Breast epithelium (tissue), 4 donors: ENCODE results near the gene HEPN1. TPM values are rescaled to one million over a fixed set of nuclear protein-coding genes. Genes with fewer than 3 reads are reported as not detected.

Source experiments
- DNase-seq, 2 donors: peaks; one replicate each; pipeline ENCODE4 v3.0.0-alpha.2; 2019; ENCODE audit warnings: low spot score in 2 of 2
- H3K27ac ChIP-seq, 2 donors: fragments of 200-600 bp; sonication (generic) in 1 of 2; one replicate each; pipeline ENCODE4 v1.5.1; 2016 to 2019; ENCODE audit warnings: mild to moderate bottlenecking in 1 of 2
- H3K27me3 ChIP-seq, 2 donors: fragments of 200-600 bp; sonication (generic) in 1 of 2; one replicate each; pipeline versions ENCODE4 v1.5.1 to v1.6.0; 2017 to 2019; ENCODE audit warnings: control low read depth in 1 of 2, mild to moderate bottlenecking in 1 of 2
- H3K36me3 ChIP-seq: fragments of 200-600 bp; one replicate; pipeline ENCODE4 v1.5.1; 2019
- H3K4me1 ChIP-seq, 2 donors: fragments of 200-600 bp; sonication (generic); one replicate each; pipeline ENCODE4 v1.5.1; 2016 to 2019; ENCODE audit warnings: control low read depth in 1 of 2
- H3K4me3 ChIP-seq, 3 donors: fragments of 200-600 bp; sonication (generic); 1 replicate in 2 of 3; 2 replicates in 1 of 3; pipeline ENCODE4 v1.5.1; 2016 to 2019; ENCODE audit warnings: mild to moderate bottlenecking in 3 of 3, moderate library complexity in 2 of 3
- H3K9me3 ChIP-seq, 2 donors: fragments of 200-600 bp; sonication (generic) in 1 of 2; one replicate each; pipeline ENCODE4 v1.5.1; 2016 to 2019; ENCODE audit warnings: control low read depth in 1 of 2
- POLR2A ChIP-seq: fragments of 450-650 bp; IDR thresholded peaks from one replicate; pipeline ENCODE4 v1.6.1; 2016; ENCODE audit warnings: antibody characterized with exemption, mild to moderate bottlenecking, moderate library complexity
- POLR2AphosphoS5 ChIP-seq, 3 donors: sonication (generic); formaldehyde crosslinking; IDR thresholded peaks; one replicate each; pipeline ENCODE4 v1.6.1; 2017; ENCODE audit warnings: antibody characterized with exemption in 3 of 3
- intact Hi-C: fragments of 100-400 bp; cut with DNase I; formaldehyde crosslinking; loops from one replicate; pipeline ENCODE4 v1.15.1; 2023; ENCODE audit warnings: low total_unique reads
- total RNA-seq, 3 donors: library from RNA; depleted of rRNA; stranded (reverse); fragments of >200 nt; gene quantifications; one replicate each; pipeline ENCODE4 v1.1.0, GENCODE V29; 2016
- TF ChIP-seq, protein P1 (sequence below), 3 donors: fragments of 450-650 bp; IDR thresholded peaks; one replicate each; pipeline ENCODE4 v1.5.1; 2016 to 2017; ENCODE audit warnings: antibody characterized with exemption in 3 of 3, mild to moderate bottlenecking in 3 of 3, moderate library complexity in 3 of 3

The HEPN1 gene
- total RNA-seq, 3 donors from 2014 or later = not detected

DNA sequence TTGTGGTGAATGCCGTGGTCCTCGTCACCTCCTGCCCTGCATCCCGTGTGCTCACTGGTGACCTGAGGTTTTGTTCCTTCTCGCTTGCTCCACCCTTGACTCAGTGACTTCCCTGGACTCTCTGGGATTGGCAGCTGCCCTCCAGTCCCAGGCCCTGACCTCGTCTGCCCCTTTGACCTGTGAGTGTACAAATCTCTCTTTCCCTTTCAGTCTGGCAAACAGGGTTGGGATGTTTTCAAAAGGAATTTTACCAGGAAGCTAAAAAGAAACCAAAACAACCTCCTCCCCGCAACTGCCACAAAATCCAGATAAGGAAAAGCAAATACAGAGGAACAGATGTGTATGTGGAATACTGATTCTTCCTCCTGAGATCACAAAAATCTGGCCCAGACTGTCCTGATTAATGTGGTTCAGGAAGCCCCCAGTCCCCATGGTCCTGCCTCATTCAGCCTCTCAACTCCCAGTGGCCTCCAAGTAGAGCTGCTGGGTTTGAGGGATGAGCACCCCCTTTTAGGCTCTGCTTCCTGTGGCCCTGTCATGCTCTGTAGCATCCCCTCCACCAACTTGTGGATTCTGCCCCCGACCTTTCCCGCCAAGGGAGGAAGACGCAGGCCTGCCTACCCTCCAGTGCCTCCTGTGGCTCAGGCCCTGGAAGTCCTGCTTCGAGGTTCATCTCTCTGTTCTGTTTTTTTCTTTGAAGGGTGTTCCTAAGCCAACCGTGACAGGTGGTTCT lies 36.5 kb upstream of the HEPN1 start:
- peak overlapping the region in 1 of 2 donors; percentile 77 for H3K27ac ChIP-seq
- H3K27me3 ChIP-seq = no peaks in the 10 kb centered on the region
- TF ChIP-seq, protein P1, sequence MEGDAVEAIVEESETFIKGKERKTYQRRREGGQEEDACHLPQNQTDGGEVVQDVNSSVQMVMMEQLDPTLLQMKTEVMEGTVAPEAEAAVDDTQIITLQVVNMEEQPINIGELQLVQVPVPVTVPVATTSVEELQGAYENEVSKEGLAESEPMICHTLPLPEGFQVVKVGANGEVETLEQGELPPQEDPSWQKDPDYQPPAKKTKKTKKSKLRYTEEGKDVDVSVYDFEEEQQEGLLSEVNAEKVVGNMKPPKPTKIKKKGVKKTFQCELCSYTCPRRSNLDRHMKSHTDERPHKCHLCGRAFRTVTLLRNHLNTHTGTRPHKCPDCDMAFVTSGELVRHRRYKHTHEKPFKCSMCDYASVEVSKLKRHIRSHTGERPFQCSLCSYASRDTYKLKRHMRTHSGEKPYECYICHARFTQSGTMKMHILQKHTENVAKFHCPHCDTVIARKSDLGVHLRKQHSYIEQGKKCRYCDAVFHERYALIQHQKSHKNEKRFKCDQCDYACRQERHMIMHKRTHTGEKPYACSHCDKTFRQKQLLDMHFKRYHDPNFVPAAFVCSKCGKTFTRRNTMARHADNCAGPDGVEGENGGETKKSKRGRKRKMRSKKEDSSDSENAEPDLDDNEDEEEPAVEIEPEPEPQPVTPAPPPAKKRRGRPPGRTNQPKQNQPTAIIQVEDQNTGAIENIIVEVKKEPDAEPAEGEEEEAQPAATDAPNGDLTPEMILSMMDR (IDR thresholded peaks at IDR 0.05) = no peak
- no peak for TF ChIP-seq POLR2AphosphoS5 (IDR thresholded peaks at IDR 0.05)
- TF ChIP-seq POLR2A = no peak
- H3K36me3 ChIP-seq = no peaks in the 10 kb centered on the region
- intact Hi-C loops = no loop called here
- H3K4me1 ChIP-seq = no peaks in the 10 kb centered on the region
- no peaks in the 10 kb centered on the region for H3K9me3 ChIP-seq
- no peak overlapping the region for H3K4me3 ChIP-seq
- DNase-seq = no peak

GRCh38 chr11:124884340-124884739 lies 34.7 kb upstream of the HEPN1 start:
- Histone ChIP-seq H3K36me3 (no peaks in the 10 kb centered on the region), H3K9me3 (no peaks in the 10 kb centered on the region), H3K27ac (no peak overlapping the region), H3K4me1 (no peaks in the 10 kb centered on the region), H3K27me3 (no peaks in the 10 kb centered on the region), H3K4me3 (no peak overlapping the region)
- DNase-seq = no peak
- intact Hi-C loops = no loop called here
- TF ChIP-seq POLR2AphosphoS5 (IDR thresholded peaks at IDR 0.05) (no peak), POLR2A (no peak)

- H3K27ac ChIP-seq = no peak overlapping the region
- no peaks in the 10 kb centered on the region for H3K9me3 ChIP-seq
- no peaks in the 10 kb centered on the region for H3K36me3 ChIP-seq
- H3K4me3 ChIP-seq = no peak overlapping the region
- intact Hi-C loops = no loop called here
- no peak for DNase-seq
- no peaks in the 10 kb centered on the region for H3K27me3 ChIP-seq
- TF ChIP-seq, protein P1 (IDR thresholded peaks at IDR 0.05) = no peak
- TF ChIP-seq POLR2AphosphoS5 (IDR thresholded peaks at IDR 0.05) = no peak
- no peak for TF ChIP-seq POLR2A
- no peaks in the 10 kb centered on the region for H3K4me1 ChIP-seq
Measured at GRCh38 chr11:124884869-124885479, 34.1 kb upstream of the HEPN1 start.

DNA sequence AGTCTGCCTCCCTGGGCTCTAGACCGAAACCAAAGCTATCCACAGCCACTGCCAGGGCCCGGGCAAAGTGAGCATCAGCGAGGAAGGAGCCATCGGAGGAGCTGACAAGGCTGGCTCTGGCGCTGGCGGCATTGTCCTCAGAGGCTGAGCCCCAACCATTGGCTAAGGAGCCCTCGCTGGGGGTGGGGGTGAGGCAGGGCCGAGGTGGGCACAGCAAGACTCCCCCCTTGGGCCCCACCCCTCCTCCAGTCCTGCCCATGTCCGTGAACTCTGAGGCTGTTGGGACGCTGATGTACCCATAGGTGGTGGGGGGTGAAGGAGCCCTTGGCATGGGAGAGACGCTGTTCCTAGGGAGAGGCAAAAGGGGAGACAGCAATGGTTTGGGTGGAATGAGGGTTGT lies 32.6 kb upstream of the HEPN1 start:
- no peak for DNase-seq
- TF ChIP-seq POLR2AphosphoS5 (IDR thresholded peaks at IDR 0.05) (no peak), POLR2A (no peak)
- TF ChIP-seq, protein P1 (IDR thresholded peaks at IDR 0.05) = no peak
- intact Hi-C loops = no loop called here
- no peaks in the 10 kb centered on the region for H3K36me3 ChIP-seq
- H3K4me1 ChIP-seq = no peaks in the 10 kb centered on the region
- no peak overlapping the region for H3K27ac ChIP-seq
- no peaks in the 10 kb centered on the region for H3K9me3 ChIP-seq
- H3K4me3 ChIP-seq = no peak overlapping the region
- no peaks in the 10 kb centered on the region for H3K27me3 ChIP-seq

- no peak overlapping the region for H3K27ac ChIP-seq
- no peaks in the 10 kb centered on the region for H3K36me3 ChIP-seq
- no peaks in the 10 kb centered on the region for H3K9me3 ChIP-seq
- TF ChIP-seq, protein P1 (IDR thresholded peaks at IDR 0.05) = no peak
- TF ChIP-seq POLR2AphosphoS5 (IDR thresholded peaks at IDR 0.05) (no peak), POLR2A (no peak)
- DNase-seq = no peak
- no peak overlapping the region for H3K4me3 ChIP-seq
- H3K4me1 ChIP-seq = no peaks in the 10 kb centered on the region
- intact Hi-C loops = no loop called here
- no peaks in the 10 kb centered on the region for H3K27me3 ChIP-seq
Measured at GRCh38 chr11:124886978-124887666, 31.9 kb upstream of the HEPN1 start.
